Subcutaneous adipose tissue (tissue), 4 donors: ENCODE measurements around the gene CLPTM1. TPM values are rescaled to one million over a fixed set of nuclear protein-coding genes. Genes with fewer than 3 reads are reported as not detected.

Source experiments
- total RNA-seq, 4 donors: library from RNA; depleted of rRNA; stranded (reverse); fragments of >200 nt; gene quantifications; one replicate each; pipeline ENCODE4 v1.1.0, GENCODE V29; 2016
- TF ChIP-seq, protein P1 (sequence below): fragments of 450-650 bp; IDR thresholded peaks from one replicate; pipeline ENCODE4 v1.5.1; 2016; ENCODE audit warnings: low read depth, mild to moderate bottlenecking, control low read depth, antibody characterized with exemption, moderate library complexity

The CLPTM1 gene
- total RNA-seq, 4 donors from 2014 or later = 45.8 to 86.1 (median 65.3) TPM

GRCh38 chr19:45030825-45031224 lies 75.6 kb downstream of the CLPTM1 start:
- TF ChIP-seq, protein P1, sequence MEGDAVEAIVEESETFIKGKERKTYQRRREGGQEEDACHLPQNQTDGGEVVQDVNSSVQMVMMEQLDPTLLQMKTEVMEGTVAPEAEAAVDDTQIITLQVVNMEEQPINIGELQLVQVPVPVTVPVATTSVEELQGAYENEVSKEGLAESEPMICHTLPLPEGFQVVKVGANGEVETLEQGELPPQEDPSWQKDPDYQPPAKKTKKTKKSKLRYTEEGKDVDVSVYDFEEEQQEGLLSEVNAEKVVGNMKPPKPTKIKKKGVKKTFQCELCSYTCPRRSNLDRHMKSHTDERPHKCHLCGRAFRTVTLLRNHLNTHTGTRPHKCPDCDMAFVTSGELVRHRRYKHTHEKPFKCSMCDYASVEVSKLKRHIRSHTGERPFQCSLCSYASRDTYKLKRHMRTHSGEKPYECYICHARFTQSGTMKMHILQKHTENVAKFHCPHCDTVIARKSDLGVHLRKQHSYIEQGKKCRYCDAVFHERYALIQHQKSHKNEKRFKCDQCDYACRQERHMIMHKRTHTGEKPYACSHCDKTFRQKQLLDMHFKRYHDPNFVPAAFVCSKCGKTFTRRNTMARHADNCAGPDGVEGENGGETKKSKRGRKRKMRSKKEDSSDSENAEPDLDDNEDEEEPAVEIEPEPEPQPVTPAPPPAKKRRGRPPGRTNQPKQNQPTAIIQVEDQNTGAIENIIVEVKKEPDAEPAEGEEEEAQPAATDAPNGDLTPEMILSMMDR = no peak

DNA sequence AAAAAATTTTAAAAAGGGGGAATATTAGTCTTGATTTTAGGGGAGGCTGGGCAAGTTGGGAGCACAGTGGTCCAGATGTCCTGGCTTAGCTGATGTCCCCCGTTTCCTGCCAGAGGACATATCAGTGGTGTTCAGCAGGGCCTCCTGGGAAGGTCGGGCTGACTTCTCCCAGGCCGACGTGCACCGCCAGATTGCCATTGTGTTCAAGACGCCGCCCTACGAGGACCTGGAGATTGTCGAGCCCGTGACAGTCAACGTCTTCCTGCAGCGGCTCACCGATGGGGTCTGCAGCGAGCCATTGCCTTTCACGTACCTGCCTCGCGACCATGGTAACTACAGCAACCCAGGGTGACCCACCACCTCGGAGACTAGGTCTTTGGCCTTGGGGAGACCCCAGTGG lies 77.2 kb downstream of the CLPTM1 start:
- TF ChIP-seq, protein P1 = no peak

DNA sequence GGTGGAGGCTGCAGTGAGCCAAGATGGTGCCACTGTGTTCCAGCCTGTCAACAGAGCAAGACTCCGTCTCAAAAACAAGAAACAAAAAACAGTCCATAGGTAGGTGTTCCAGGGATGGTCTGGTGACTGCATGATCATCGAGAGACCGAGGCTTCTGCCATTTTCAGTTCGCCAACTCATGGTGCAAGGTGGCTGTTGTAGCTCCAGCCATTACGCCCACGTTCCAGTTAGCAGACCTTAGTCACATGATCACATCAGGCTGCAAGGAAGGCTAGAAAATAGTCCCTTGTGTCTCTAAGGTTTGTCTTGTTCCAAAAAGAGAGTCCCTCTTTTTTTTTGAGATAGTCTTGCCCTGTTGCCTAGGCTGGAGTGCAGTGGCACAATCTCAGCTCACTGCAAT lies 80.6 kb downstream of the CLPTM1 start:
- TF ChIP-seq, protein P1 = no peak

DNA sequence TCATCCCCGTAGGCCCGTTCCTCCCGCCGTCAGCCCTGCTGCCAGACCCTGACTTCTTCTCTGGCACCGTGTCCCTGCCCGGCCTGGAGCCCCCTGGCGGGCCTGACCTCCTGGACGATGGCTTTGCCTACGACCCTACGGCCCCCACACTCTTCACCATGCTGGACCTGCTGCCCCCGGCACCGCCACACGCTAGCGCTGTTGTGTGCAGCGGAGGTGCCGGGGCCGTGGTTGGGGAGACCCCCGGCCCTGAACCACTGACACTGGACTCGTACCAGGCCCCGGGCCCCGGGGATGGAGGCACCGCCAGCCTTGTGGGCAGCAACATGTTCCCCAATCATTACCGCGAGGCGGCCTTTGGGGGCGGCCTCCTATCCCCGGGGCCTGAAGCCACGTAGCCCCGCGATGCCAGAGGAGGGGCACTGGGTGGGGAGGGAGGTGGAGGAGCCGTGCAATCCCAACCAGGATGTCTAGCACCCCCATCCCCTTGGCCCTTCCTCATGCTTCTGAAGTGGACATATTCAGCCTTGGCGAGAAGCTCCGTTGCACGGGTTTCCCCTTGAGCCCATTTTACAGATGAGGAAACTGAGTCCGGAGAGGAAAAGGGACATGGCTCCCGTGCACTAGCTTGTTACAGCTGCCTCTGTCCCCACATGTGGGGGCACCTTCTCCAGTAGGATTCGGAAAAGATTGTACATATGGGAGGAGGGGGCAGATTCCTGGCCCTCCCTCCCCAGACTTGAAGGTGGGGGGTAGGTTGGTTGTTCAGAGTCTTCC lies 82.4 kb downstream of the CLPTM1 start:
- TF ChIP-seq, protein P1 = no peak

GRCh38 chr19:45038931-45039893 lies 84.0 kb downstream of the CLPTM1 start, which contains the start of gene CLASRP:
CLASRP (plus strand) TSS chr19:45039045; CDS start chr19:45040213, 1,168 bp downstream.
- TF ChIP-seq, protein P1 = no peak

- TF ChIP-seq, protein P1 = no peak
Measured at GRCh38 chr19:45040059-45040771, 85.0 kb downstream of the CLPTM1 start.

- TF ChIP-seq, protein P1 = no peak
Measured at GRCh38 chr19:45041125-45041524, 85.9 kb downstream of the CLPTM1 start.
